RPMI7951 (cell line): ENCODE measurements around the gene OR51F2. TPM values are rescaled to one million over a fixed set of nuclear protein-coding genes. Genes with fewer than 3 reads are reported as not detected.

Experiments
- total RNA-seq: library from RNA; depleted of rRNA; stranded (reverse); fragments of >200 nt; shearing (Covaris generic); gene quantifications from 2 replicates; pipeline ENCODE4 v1.2.3, GENCODE V29; 2014; rRNA removed

OR51F2 gene
- total RNA-seq, 1 experiment from 2014 or later, result not detected

Other genes starting within 250 kb of the OR51F2 start
- not detected in 2 replicates for gene OR52I2, start 239.6 kb upstream of the OR51F2 start, total RNA-seq
- not detected in 2 replicates for gene OR52I1, start 227.3 kb upstream of the OR51F2 start, total RNA-seq
- 4.9 and 5.4 TPM in 2 replicates for gene TRIM68, start 213.1 kb upstream of the OR51F2 start, total RNA-seq
- not detected in 2 replicates for gene OR51D1, start 183.8 kb upstream of the OR51F2 start, total RNA-seq
- gene OR51E1, start 177.3 kb upstream of the OR51F2 start, total RNA-seq, result not detected in 2 replicates
- gene OR51E2, start 123.5 kb upstream of the OR51F2 start, total RNA-seq, result not detected in 2 replicates
- gene MMP26, start 116.5 kb upstream of the OR51F2 start, total RNA-seq, result not detected in 2 replicates
- gene OR51F1, start 51.4 kb upstream of the OR51F2 start, total RNA-seq, result not detected in 2 replicates
- not detected in 2 replicates for gene OR52R1, start 16.9 kb upstream of the OR51F2 start, total RNA-seq
- gene OR51S1, start 27.9 kb downstream of the OR51F2 start, total RNA-seq, result not detected in 2 replicates
- not detected in 2 replicates for gene OR51T1, start 60.6 kb downstream of the OR51F2 start, total RNA-seq
- gene OR51A7, start 82.5 kb downstream of the OR51F2 start, total RNA-seq, result not detected in 2 replicates
- not detected in 2 replicates for gene OR51G2, start 98.0 kb downstream of the OR51F2 start, total RNA-seq
- not detected in 2 replicates for gene OR51G1, start 103.0 kb downstream of the OR51F2 start, total RNA-seq
- gene OR51A4, start 126.3 kb downstream of the OR51F2 start, total RNA-seq, result not detected in 2 replicates
- not detected in 2 replicates for gene OR51A2, start 134.4 kb downstream of the OR51F2 start, total RNA-seq
- gene OR51L1, start 173.5 kb downstream of the OR51F2 start, total RNA-seq, result not detected in 2 replicates
- not detected in 2 replicates for gene OR52J3, start 225.2 kb downstream of the OR51F2 start, total RNA-seq
- gene OR52E2, start 238.3 kb downstream of the OR51F2 start, total RNA-seq, result not detected in 2 replicates
- not detected in 2 replicates for gene OR52E1, start 248.3 kb downstream of the OR51F2 start, total RNA-seq